ENCODE results near the gene ACO2.

ACO2 gene

GRCh38 chr22:41487037-41487935 lies 18.4 kb downstream of the ACO2 start:
- in situ Hi-C loops (cut with MboI; ENCODE audit: low sequenced_read_pairs), result no loop called here

GRCh38 chr22:41488076-41488475 lies 19.2 kb downstream of the ACO2 start:
- in situ Hi-C loops (cut with MboI; ENCODE audit: low sequenced_read_pairs), result no loop called here

GRCh38 chr22:41488596-41489385 lies 19.9 kb downstream of the ACO2 start:
- in situ Hi-C loops (cut with MboI; ENCODE audit: low sequenced_read_pairs), result no loop called here

- in situ Hi-C loops (cut with MboI; ENCODE audit: low sequenced_read_pairs), result no loop called here
Observed at GRCh38 chr22:41491374-41492100, 22.6 kb downstream of the ACO2 start.

GRCh38 chr22:41498303-41498835 lies 29.5 kb downstream of the ACO2 start:
- in situ Hi-C loops (cut with MboI; ENCODE audit: low sequenced_read_pairs), result no loop called here

GRCh38 chr22:41499624-41500280 lies 30.8 kb downstream of the ACO2 start:
- in situ Hi-C loops (cut with MboI; ENCODE audit: low sequenced_read_pairs), result no loop called here

- in situ Hi-C loops (cut with MboI; ENCODE audit: low sequenced_read_pairs), result no loop called here
Observed at GRCh38 chr22:41500303-41500702, 31.4 kb downstream of the ACO2 start.

GRCh38 chr22:41501209-41501608 lies 32.3 kb downstream of the ACO2 start:
- in situ Hi-C loops (cut with MboI; ENCODE audit: low sequenced_read_pairs), result no loop called here

- in situ Hi-C loops (cut with MboI; ENCODE audit: low sequenced_read_pairs), result no loop called here
Observed at GRCh38 chr22:41504397-41504796, 35.5 kb downstream of the ACO2 start.

GRCh38 chr22:41504816-41505215 lies 35.9 kb downstream of the ACO2 start:
- in situ Hi-C loops (cut with MboI; ENCODE audit: low sequenced_read_pairs), result no loop called here

GRCh38 chr22:41505511-41506220 lies 36.7 kb downstream of the ACO2 start:
- in situ Hi-C loops (cut with MboI; ENCODE audit: low sequenced_read_pairs), result no loop called here

- in situ Hi-C loops (cut with MboI; ENCODE audit: low sequenced_read_pairs), result no loop called here
Observed at GRCh38 chr22:41507330-41508063, 38.6 kb downstream of the ACO2 start.

- in situ Hi-C loops (cut with MboI; ENCODE audit: low sequenced_read_pairs), result no loop called here
Observed at GRCh38 chr22:41508770-41509170, 39.9 kb downstream of the ACO2 start.

GRCh38 chr22:41511521-41511968 lies 42.6 kb downstream of the ACO2 start:
- in situ Hi-C loops (cut with MboI; ENCODE audit: low sequenced_read_pairs), result no loop called here

- in situ Hi-C loops (cut with MboI; ENCODE audit: low sequenced_read_pairs), result no loop called here
Observed at GRCh38 chr22:41512421-41513194, 43.7 kb downstream of the ACO2 start.

- in situ Hi-C loops (cut with MboI; ENCODE audit: low sequenced_read_pairs), result no loop called here
Observed at GRCh38 chr22:41513391-41513790, 44.5 kb downstream of the ACO2 start.

GRCh38 chr22:41516462-41516861 lies 47.5 kb downstream of the ACO2 start:
- in situ Hi-C loops (cut with MboI; ENCODE audit: low sequenced_read_pairs), result no loop called here
